ENCODE measurements around the gene ABCG4. TPM values are rescaled to one million over a fixed set of nuclear protein-coding genes. Genes with fewer than 3 reads are reported as not detected.
A peak's percentile ranks its signal among the peaks of the same experiment; 100 is the strongest.

The ABCG4 gene
- total and polyA plus RNA-seq, 9 of the 15 experiments (the other 6 are each of a cell fraction or from before 2014, with no cell fraction given) = 0.03 to 0.11 (median 0.07) TPM; not detected in 4

DNA sequence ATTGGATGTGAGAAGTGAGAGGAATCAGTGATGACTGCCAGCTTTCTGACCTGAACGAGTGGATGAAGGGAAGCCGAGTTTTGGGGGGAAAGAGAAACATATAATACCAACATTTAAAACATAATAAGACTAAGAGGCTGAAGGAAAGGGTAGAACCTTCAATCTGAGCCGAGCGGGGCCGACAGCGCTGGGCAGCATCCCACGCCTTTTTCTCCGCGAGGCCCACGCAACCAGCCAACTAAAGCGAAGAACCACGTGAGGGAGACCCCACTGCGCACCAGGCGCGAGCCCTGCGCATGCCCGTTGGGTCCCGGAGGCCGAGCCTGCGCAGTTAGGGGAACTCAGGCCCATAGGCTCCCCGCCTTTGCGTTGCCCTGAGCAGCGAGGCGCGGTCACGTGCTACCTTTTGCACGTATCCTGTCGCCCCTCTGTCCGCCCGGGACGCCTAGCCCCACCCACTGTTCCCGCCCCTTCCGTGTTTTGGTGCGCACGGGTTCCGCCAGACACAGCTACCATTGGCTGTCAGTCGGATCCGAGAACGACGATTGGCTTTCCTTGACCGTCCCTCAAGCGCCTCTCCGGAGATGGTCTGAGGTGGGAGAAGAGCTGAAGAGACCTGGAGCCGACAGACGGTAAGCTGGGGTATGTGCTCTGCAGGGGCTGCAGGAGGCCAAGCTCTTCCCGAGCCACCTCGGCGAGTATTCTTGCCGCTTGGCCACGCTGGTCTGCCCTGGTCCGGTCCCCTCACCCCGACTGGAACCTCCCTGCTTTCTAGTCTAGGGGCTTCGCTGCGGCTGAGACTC is 27.6 kb upstream of the ABCG4 start, which contains the start of gene HINFP (continued):
- TF ChIP-seq, protein P1, sequence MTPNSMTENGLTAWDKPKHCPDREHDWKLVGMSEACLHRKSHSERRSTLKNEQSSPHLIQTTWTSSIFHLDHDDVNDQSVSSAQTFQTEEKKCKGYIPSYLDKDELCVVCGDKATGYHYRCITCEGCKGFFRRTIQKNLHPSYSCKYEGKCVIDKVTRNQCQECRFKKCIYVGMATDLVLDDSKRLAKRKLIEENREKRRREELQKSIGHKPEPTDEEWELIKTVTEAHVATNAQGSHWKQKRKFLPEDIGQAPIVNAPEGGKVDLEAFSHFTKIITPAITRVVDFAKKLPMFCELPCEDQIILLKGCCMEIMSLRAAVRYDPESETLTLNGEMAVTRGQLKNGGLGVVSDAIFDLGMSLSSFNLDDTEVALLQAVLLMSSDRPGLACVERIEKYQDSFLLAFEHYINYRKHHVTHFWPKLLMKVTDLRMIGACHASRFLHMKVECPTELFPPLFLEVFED (CRISPR knock-in tag; conservative IDR thresholded peaks at IDR 0.05) = no peak
- TF ChIP-seq PYGO2 (tag; IDR thresholded peaks at IDR 0.05) (no peak), PHB (CRISPR knock-in tag; IDR thresholded peaks at IDR 0.05) (peak; percentile 81; the same call in 1 of the 2 replicates), XRCC5 (IDR thresholded peaks at IDR 0.05; ENCODE audit: low read depth, low read length) (no peak), CBFA2T2 (conservative IDR thresholded peaks at IDR 0.05) (peak; percentile 79), CAMTA2 (CRISPR knock-in tag; conservative IDR thresholded peaks at IDR 0.05) (no peak), E2F3 (CRISPR knock-in tag; IDR thresholded peaks at IDR 0.05) (no peak), HMG20B (CRISPR knock-in tag; IDR thresholded peaks at IDR 0.05) (no peak), IRF9 (tag; IDR thresholded peaks at IDR 0.05) (no peak), MCM5 (IDR thresholded peaks at IDR 0.05; ENCODE audit: low read depth) (no peak), DMBX1 (CRISPR knock-in tag; IDR thresholded peaks at IDR 0.05; ENCODE audit: borderline replicate concordance) (no peak), PCBP2 (IDR thresholded peaks at IDR 0.05; ENCODE audit: low read depth, low read length, poor library complexity, severe bottlenecking) (no peak), STAG1 (CRISPR knock-in tag; IDR thresholded peaks at IDR 0.05; ENCODE audit: borderline replicate concordance) (no peak)
- TF ChIP-seq, protein P2, sequence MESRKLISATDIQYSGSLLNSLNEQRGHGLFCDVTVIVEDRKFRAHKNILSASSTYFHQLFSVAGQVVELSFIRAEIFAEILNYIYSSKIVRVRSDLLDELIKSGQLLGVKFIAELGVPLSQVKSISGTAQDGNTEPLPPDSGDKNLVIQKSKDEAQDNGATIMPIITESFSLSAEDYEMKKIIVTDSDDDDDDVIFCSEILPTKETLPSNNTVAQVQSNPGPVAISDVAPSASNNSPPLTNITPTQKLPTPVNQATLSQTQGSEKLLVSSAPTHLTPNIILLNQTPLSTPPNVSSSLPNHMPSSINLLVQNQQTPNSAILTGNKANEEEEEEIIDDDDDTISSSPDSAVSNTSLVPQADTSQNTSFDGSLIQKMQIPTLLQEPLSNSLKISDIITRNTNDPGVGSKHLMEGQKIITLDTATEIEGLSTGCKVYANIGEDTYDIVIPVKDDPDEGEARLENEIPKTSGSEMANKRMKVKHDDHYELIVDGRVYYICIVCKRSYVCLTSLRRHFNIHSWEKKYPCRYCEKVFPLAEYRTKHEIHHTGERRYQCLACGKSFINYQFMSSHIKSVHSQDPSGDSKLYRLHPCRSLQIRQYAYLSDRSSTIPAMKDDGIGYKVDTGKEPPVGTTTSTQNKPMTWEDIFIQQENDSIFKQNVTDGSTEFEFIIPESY (CRISPR knock-in tag; IDR thresholded peaks at IDR 0.05) = peak; percentile 85
- TF ChIP-seq, protein P3, sequence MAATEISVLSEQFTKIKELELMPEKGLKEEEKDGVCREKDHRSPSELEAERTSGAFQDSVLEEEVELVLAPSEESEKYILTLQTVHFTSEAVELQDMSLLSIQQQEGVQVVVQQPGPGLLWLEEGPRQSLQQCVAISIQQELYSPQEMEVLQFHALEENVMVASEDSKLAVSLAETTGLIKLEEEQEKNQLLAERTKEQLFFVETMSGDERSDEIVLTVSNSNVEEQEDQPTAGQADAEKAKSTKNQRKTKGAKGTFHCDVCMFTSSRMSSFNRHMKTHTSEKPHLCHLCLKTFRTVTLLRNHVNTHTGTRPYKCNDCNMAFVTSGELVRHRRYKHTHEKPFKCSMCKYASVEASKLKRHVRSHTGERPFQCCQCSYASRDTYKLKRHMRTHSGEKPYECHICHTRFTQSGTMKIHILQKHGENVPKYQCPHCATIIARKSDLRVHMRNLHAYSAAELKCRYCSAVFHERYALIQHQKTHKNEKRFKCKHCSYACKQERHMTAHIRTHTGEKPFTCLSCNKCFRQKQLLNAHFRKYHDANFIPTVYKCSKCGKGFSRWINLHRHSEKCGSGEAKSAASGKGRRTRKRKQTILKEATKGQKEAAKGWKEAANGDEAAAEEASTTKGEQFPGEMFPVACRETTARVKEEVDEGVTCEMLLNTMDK (IDR thresholded peaks at IDR 0.05; ENCODE audit: borderline replicate concordance, insufficient read depth, low read depth, low read length, poor library complexity, severe bottlenecking) = no peak
- TF ChIP-seq, protein P4, sequence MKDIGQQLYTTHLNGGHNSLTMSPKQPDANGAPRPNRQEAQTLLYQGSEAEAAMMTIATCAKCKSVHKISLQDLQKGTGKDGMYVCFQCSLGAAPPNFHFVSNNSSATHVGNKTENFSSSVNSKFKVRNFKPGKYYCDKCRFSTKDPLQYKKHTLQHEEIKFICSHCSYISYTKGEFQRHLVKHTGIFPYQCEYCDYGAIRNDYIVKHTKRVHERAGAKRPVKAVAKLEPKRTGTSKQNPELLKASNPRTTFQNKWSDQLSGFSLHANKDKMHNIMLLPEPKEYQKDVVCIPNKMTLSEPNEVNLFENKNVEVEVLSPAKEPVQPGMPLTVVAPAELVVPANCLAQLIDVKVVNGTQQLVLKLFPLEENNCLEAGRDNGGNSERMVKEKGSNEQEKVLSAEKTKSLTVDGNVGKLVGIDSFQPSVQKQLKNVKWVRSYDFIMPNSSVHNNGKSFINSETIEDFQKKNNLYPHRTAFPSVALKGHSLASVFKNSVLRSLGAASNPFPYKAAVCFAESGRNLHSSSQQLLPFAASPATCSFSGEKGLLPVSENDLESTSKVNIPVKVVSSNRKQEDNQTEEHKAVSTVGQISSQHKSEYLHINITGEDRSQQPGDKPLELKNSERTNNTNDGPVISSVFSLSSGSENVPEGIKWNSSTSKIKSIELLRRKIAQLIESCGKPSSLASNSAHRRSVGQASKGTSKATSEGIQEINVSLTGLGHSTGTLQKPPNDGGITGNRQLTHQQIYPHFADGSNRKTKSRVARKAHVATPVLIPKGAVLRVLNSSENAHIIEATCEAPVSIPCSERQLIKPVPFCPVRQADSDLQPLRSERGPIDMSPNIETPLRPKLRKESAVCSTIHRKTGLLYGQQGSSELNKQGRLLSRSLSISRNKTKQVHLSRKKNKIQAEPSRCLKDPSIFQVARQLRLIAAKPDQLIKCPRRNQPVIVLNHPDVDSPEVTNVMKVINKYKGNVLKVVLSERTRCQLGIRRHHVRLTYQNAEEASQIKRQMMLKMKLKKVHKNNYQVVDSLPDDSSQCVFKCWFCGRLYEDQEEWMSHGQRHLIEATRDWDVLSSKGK (CRISPR knock-in tag; IDR thresholded peaks at IDR 0.05) = no peak
